T-cell (primary cell): ENCODE results near the gene HELZ. TPM values are rescaled to one million over a fixed set of nuclear protein-coding genes. Genes with fewer than 3 reads are reported as not detected.

ENCODE experiments used
- ATAC-seq, 4 experiments: fragments of 200-7000 bp in 3 of 4; fragments of 150-1000 bp in 1 of 4; cut with Tn5 transposase; replicated peaks in 1 of 4; 1 replicate in 3 of 4; 2 replicates in 1 of 4; pipeline ENCODE4 v1.10.0; 2021; ENCODE audit warnings: moderate library complexity in 3 of 4, mild to moderate bottlenecking in 2 of 4, moderate number of reproducible peaks in 1 of 4
- CTCF ChIA-PET, 2 donors: fragments of 300-600 bp; sonication (Branson Sonifier 250); formaldehyde crosslinking; loops; one replicate each; lab custom pipeline; 2022; ENCODE audit warnings: antibody characterized with exemption in 2 of 2; lab: Charles Lee
- POLR2A ChIA-PET, 2 donors: fragments of 300-600 bp; sonication (Branson Sonifier 250); formaldehyde crosslinking; loops; one replicate each; lab custom pipeline; 2022; ENCODE audit warnings: antibody characterized with exemption in 2 of 2; lab: Charles Lee
- DNase-seq, 35 experiments: peaks; one replicate each; pipeline versions ENCODE4 v3.0.0 to v3.0.0-alpha.2; 2013 to 2023
- H3K27ac ChIP-seq: one replicate; pipeline ENCODE4 v1.5.1; 2013; ENCODE audit warnings: low read length
- H3K27me3 ChIP-seq, 2 experiments: replicated peaks in 1 of 2; 1 replicate in 1 of 2; 2 replicates in 1 of 2; pipeline versions ENCODE4 v1.6.1 to v1.7.0; 2013; ENCODE audit warnings: low read length in 1 of 2, mixed read lengths in 1 of 2; ENCODE audit not compliant: control insufficient read depth in 2 of 2, insufficient read depth in 2 of 2; ENCODE audit errors: extremely low read depth in 1 of 2
- H3K36me3 ChIP-seq, 2 donors: 1 replicate in 1 of 2; 2 replicates in 1 of 2; pipeline versions ENCODE4 v1.6.1 to v1.7.0; 2013; ENCODE audit warnings: low read length in 1 of 2; ENCODE audit not compliant: control insufficient read depth in 2 of 2, insufficient read depth in 1 of 2; ENCODE audit errors: extremely low read depth in 1 of 2
- H3K4me1 ChIP-seq, 2 experiments: 1 replicate in 1 of 2; 2 replicates in 1 of 2; pipeline versions ENCODE4 v1.6.1 to v1.7.0; 2013; ENCODE audit warnings: low read length in 2 of 2, mixed read lengths in 1 of 2; ENCODE audit not compliant: insufficient read depth in 2 of 2, control insufficient read depth in 1 of 2; ENCODE audit errors: extremely low read depth in 1 of 2
- H3K4me3 ChIP-seq, 2 donors: 1 replicate in 1 of 2; 2 replicates in 1 of 2; pipeline versions ENCODE4 v1.5.1 to v1.7.0; 2013; ENCODE audit warnings: mild to moderate bottlenecking in 2 of 2, low read length in 1 of 2, moderate library complexity in 1 of 2; ENCODE audit not compliant: control insufficient read depth in 1 of 2; ENCODE audit errors: extremely low read depth in 1 of 2
- H3K9me3 ChIP-seq: 2 replicates; pipeline ENCODE4 v1.7.0; 2013
- H3K27ac Mint-ChIP-seq, 2 donors: one replicate each; pipeline ENCODE4 v1.8.0; 2020 to 2021; ENCODE audit warnings: mild to moderate bottlenecking in 2 of 2, mixed read lengths in 2 of 2
- H3K27me3 Mint-ChIP-seq, 2 donors: one replicate each; pipeline ENCODE4 v1.8.0; 2021 to 2022; ENCODE audit warnings: mixed read lengths in 2 of 2
- H3K36me3 Mint-ChIP-seq: one replicate; pipeline ENCODE4 v1.8.0; 2021; ENCODE audit warnings: mixed read lengths
- H3K4me1 Mint-ChIP-seq, 3 donors: one replicate each; pipeline ENCODE4 v1.8.0; 2020 to 2022; ENCODE audit warnings: mixed read lengths in 3 of 3, mild to moderate bottlenecking in 1 of 3
- H3K4me3 Mint-ChIP-seq, 3 donors: one replicate each; pipeline ENCODE4 v1.8.0; 2020 to 2022; ENCODE audit warnings: mild to moderate bottlenecking in 3 of 3, mixed read lengths in 3 of 3, moderate library complexity in 3 of 3
- H3K9me3 Mint-ChIP-seq, 3 donors: one replicate each; pipeline ENCODE4 v1.8.0; 2020 to 2022; ENCODE audit warnings: mixed read lengths in 3 of 3
- WGBS: methylation state at CpG from one replicate; pipeline ENCODE4 v1.1.5; 2013; ENCODE audit warnings: missing lambda C conversion rate; ENCODE audit not compliant: insufficient coverage; 5-methylcytosine and 5-hydroxymethylcytosine counted together
- total RNA-seq, 35 experiments: library from RNA in 6 of 35; stranded (reverse) in 6 of 35; fragments of 120-200 nt in 1 of 35; gene quantifications; one replicate each; pipeline versions ENCODE4 v1.2.1 to v1.2.4 and lab custom pipeline; 2013 to 2026

The HELZ gene
- total RNA-seq, 5 donors from 2014 or later (not counting 1 experiment from before 2014, with no cell fraction given), result 76.0 to 115 (median 91.6) TPM

- ATAC-seq (no peak), DNase-seq (no peak)
- Histone ChIP-seq H3K27ac (no peak overlapping the region), H3K4me1 (no peaks in the 10 kb centered on the region), H3K4me3 (no peak overlapping the region), H3K27me3 (no peaks in the 10 kb centered on the region), H3K9me3 (no peaks in the 10 kb centered on the region), H3K36me3 (peaks cover 0 to 4% of the 10 kb centered on the region in 2 donors)
- Mint-ChIP-seq H3K9me3 (no peaks in the 10 kb centered on the region), H3K4me3 (no peak overlapping the region), H3K27me3 (no peaks in the 10 kb centered on the region), H3K36me3 (peaks cover 32% of the 10 kb centered on the region), H3K4me1 (no peaks in the 10 kb centered on the region), H3K27ac (no peak overlapping the region)
- WGBS, result 50% methylated on average over 2 of the region's 2 CpGs
- POLR2A ChIA-PET, result no interaction called here
- CTCF ChIA-PET, result interaction anchor here in 1 of 2 donors (1.0 kb wide), 1 partner anchor 11 kb away, joined by 3 read pairs; no protein-coding TSS in a partner anchor
Measured at GRCh38 chr17:67066717-67067116, 178.3 kb downstream of the HELZ start.

DNA sequence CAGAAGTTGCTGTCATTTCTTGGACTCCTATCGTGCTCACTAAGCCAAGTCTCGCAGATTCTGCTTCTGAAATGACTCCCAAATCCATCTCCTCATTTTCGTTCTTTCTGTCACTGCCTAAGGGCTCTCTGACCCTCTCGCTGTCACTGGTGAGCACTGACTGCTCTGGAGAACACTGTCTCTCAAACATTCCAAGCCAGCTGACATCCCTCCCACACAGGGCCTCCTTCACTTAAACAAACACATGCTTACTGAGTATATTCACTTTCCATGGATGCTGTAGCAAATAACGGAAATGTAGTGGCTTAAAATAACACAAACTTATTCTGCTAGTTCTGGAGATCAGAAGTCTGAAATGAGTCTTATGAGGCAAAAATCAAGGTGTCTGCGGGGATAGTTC, 181.9 kb downstream of the HELZ start:
- H3K4me1 ChIP-seq, result no peaks in the 10 kb centered on the region
- H3K27me3 ChIP-seq, result no peaks in the 10 kb centered on the region
- Mint-ChIP-seq H3K27ac (no peak overlapping the region), H3K9me3 (no peaks in the 10 kb centered on the region), H3K27me3 (no peaks in the 10 kb centered on the region), H3K4me1 (no peaks in the 10 kb centered on the region), H3K4me3 (no peak overlapping the region), H3K36me3 (peaks cover 32% of the 10 kb centered on the region)
- no peak for ATAC-seq
- WGBS, result 95% methylated on average over 5 of the region's 6 CpGs
- H3K9me3 ChIP-seq, result no peaks in the 10 kb centered on the region
- ChIA-PET CTCF (no interaction called here), POLR2A (no interaction called here)
- H3K27ac ChIP-seq, result no peak overlapping the region
- no peak overlapping the region for H3K4me3 ChIP-seq
- peaks cover 0 to 4% of the 10 kb centered on the region in 2 donors for H3K36me3 ChIP-seq
- DNase-seq, result no peak

GRCh38 chr17:67059372-67059771, 185.6 kb downstream of the HELZ start:
- Mint-ChIP-seq H3K4me1 (no peaks in the 10 kb centered on the region), H3K27ac (no peak overlapping the region), H3K27me3 (no peaks in the 10 kb centered on the region), H3K36me3 (peaks cover 23% of the 10 kb centered on the region), H3K4me3 (no peak overlapping the region), H3K9me3 (no peaks in the 10 kb centered on the region)
- no peaks in the 10 kb centered on the region for H3K27me3 ChIP-seq
- 94% methylated on average over 5 of the region's 6 CpGs for WGBS
- no peaks in the 10 kb centered on the region for H3K9me3 ChIP-seq
- ChIA-PET CTCF (no interaction called here), POLR2A (interaction anchor here in 1 of 2 donors (0.7 kb wide), 1 partner anchor 113 kb away, joined by 3 read pairs; no protein-coding TSS in a partner anchor)
- H3K27ac ChIP-seq, result no peak overlapping the region
- DNase-seq, result no peak
- no peak overlapping the region for H3K4me3 ChIP-seq
- no peaks in the 10 kb centered on the region for H3K36me3 ChIP-seq
- ATAC-seq, result no peak
- no peaks in the 10 kb centered on the region for H3K4me1 ChIP-seq

DNA sequence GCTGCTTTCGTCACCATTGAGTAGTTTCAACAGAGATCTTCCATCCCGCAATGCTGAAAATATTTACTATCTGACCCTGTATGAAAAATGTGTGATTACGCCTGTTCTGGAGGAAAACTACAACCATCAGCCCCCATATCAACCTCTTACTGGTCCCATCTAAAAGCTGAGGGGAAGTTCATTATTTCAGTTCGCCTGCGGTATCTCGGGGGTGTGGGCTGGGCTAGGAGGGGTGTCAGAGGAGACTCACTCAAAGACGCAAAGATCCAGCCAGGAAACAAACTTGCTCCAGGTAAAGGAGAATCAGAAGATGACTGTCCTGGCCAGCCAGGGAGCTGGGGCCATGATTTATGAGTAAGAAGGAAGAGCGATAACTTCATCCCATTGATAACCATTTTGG, 187.0 kb downstream of the HELZ start:
- Histone ChIP-seq H3K9me3 (no peaks in the 10 kb centered on the region), H3K4me3 (no peak overlapping the region), H3K36me3 (no peaks in the 10 kb centered on the region), H3K27ac (no peak overlapping the region), H3K4me1 (no peaks in the 10 kb centered on the region), H3K27me3 (no peaks in the 10 kb centered on the region)
- POLR2A ChIA-PET, result interaction anchor here in 1 of 2 donors (0.7 kb wide), 1 partner anchor 837 kb away, joined by 8 read pairs; no protein-coding TSS in a partner anchor
- Mint-ChIP-seq H3K4me1 (no peaks in the 10 kb centered on the region), H3K4me3 (no peak overlapping the region), H3K27ac (no peak overlapping the region), H3K9me3 (no peaks in the 10 kb centered on the region), H3K27me3 (no peaks in the 10 kb centered on the region), H3K36me3 (peaks cover 18% of the 10 kb centered on the region)
- CTCF ChIA-PET, result no interaction called here
- ATAC-seq (no peak), DNase-seq (no peak)
- WGBS, result 100% methylated on average over 2 of the region's 8 CpGs

DNA sequence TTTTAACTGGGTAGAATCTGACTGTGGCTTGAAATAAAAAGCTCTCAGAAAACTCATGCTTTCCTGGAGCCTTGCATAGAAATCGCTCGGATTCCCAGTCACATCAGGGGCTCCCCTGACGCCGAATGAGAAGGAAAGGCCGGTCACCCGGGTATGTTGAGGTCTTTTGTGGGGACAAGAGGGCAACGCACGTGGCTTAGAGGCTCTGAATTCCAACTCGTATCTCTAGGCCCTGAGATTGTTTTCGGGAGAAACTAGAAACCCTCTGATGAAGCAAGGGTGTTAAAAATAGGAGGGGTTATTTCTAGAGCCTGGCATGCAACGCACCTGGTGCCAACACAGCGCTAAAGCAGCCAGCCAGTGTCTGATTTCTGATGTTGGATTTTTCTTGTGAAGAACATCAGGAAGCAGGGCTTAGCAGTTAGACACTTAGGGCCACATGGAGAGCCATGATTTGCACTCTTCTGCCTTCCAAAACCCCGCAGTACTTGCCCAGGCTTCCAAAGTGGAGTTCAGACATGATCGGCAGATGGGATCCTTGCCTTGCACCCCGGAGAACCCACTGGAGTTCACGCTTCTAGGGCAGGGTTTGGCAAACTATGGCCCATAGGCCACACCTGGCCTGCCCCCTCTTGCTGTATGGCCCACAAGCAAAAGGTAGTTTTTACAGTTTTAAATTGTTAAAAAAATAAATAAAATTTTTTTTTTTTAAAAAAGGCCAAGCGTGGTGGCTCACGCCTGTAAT, 188.1 kb downstream of the HELZ start:
- Mint-ChIP-seq H3K27me3 (no peaks in the 10 kb centered on the region), H3K36me3 (peaks cover 13% of the 10 kb centered on the region), H3K4me3 (no peak overlapping the region), H3K9me3 (no peaks in the 10 kb centered on the region), H3K27ac (no peak overlapping the region), H3K4me1 (no peaks in the 10 kb centered on the region)
- WGBS, result 93% methylated on average over 16 of the region's 18 CpGs
- ATAC-seq (no peak), DNase-seq (no peak)
- Histone ChIP-seq H3K27me3 (no peaks in the 10 kb centered on the region), H3K4me1 (no peaks in the 10 kb centered on the region), H3K36me3 (no peaks in the 10 kb centered on the region), H3K27ac (no peak overlapping the region), H3K4me3 (no peak overlapping the region), H3K9me3 (no peaks in the 10 kb centered on the region)
- ChIA-PET CTCF (no interaction called here), POLR2A (no interaction called here)

DNA sequence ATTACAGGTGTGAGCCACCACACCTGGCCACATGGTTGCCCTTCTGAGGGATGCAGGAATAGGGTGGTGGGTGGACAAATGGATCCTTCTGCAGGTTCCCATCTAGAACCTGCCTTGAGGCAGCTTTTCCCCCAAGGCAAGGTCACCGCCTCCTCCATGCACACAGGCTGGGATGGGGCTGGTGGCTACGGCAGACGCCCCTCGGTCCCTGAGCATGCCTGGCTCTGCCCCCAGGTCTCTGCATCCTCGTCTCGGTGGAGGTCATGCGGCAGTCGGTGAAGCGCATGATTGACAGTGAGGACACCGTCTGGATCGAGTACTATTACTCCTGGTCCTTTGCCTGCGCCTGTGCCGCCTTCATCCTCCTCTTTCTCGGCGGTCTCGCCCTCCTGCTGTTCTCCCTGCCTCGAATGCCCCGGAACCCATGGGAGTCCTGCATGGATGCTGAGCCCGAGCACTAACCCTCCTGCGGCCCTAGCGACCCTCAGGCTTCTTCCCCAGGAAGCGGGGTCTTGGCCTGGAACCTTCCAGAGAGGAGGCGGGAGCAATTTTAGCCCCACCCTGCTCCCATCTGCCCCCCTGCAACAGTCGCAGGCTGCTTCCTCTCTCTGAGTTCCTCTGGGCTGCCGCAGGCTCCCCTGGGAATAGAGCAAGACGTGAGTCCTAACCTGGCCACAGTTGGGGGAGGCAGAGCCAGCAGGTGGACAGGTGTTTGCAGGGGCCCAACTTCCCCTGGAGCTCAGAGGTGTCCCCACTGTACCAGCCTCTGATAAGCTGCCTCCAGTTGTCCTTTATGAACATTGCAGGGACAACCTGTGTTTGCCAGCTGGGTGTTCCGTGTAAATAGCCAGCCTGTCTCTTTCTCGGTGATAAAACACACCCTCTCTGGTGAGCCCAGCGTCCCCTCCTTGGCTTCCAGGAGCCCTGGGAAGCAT, 188.9 kb downstream of the HELZ start:
- Histone ChIP-seq H3K36me3 (no peaks in the 10 kb centered on the region), H3K27me3 (no peaks in the 10 kb centered on the region), H3K4me1 (no peaks in the 10 kb centered on the region), H3K4me3 (no peak overlapping the region), H3K27ac (no peak overlapping the region), H3K9me3 (no peaks in the 10 kb centered on the region)
- Mint-ChIP-seq H3K4me1 (no peaks in the 10 kb centered on the region), H3K27me3 (no peaks in the 10 kb centered on the region), H3K27ac (no peak overlapping the region), H3K4me3 (no peak overlapping the region), H3K36me3 (peaks cover 8% of the 10 kb centered on the region), H3K9me3 (no peaks in the 10 kb centered on the region)
- ChIA-PET CTCF (no interaction called here), POLR2A (no interaction called here)
- DNase-seq (no peak), ATAC-seq (no peak)
- WGBS, result 84% methylated on average over 26 of the region's 29 CpGs
